OCI-M1 (cell line): ENCODE measurements around the gene OR6B2.
"Not testable (repeated sequence)": the region's sequence is repeated elsewhere in the genome, so short reads cannot be mapped to it uniquely, and the experiment has no call there.

Experiments used
- DNase-seq: peaks from one replicate; lab custom pipeline; 2025; lab: John Stamatoyannopoulos, UW

OR6B2 gene

GRCh38 chr2:240030379-240031094, at the start of gene OR6B2:
TSS of gene OR6B2 (minus strand) at chr2:240030429. CDS start at chr2:240030429, 0 bp downstream.
- no peak for DNase-seq

- no peak for DNase-seq
These were observed 48.4 kb upstream of the OR6B2 start for GRCh38 chr2:240078631-240079030.

- peak; percentile 1 for DNase-seq
These were observed 47.2 kb upstream of the OR6B2 start for GRCh38 chr2:240077442-240077841.

GRCh38 chr2:240074545-240074944, 44.3 kb upstream of the OR6B2 start:
- DNase-seq, result no peak

- no peak for DNase-seq
These were observed 40.7 kb upstream of the OR6B2 start for GRCh38 chr2:240070907-240071306.

GRCh38 chr2:240069829-240070228, 39.6 kb upstream of the OR6B2 start:
- no peak for DNase-seq

- DNase-seq, result no peak
These were observed 38.0 kb upstream of the OR6B2 start for GRCh38 chr2:240068193-240068592.

- no peak for DNase-seq
These were observed 36.3 kb upstream of the OR6B2 start for GRCh38 chr2:240066489-240066888.

GRCh38 chr2:240064898-240065297, 34.7 kb upstream of the OR6B2 start:
- no peak for DNase-seq

- DNase-seq, result peak; percentile 79
These were observed 30.9 kb upstream of the OR6B2 start for GRCh38 chr2:240060977-240061591.

GRCh38 chr2:240056678-240057077, 26.4 kb upstream of the OR6B2 start:
- no peak for DNase-seq

GRCh38 chr2:240055177-240055917, 25.1 kb upstream of the OR6B2 start:
- DNase-seq, result no peak

- no peak for DNase-seq
These were observed 23.2 kb upstream of the OR6B2 start, which contains the start of gene OR6B3 for GRCh38 chr2:240053173-240054155. TSS of gene OR6B3 (minus strand) at chr2:240053521.

- no peak for DNase-seq
These were observed 22.3 kb upstream of the OR6B2 start for GRCh38 chr2:240052524-240052923.

- DNase-seq, result no peak
These were observed 21.5 kb upstream of the OR6B2 start for GRCh38 chr2:240051697-240052096.

- DNase-seq, result no peak
These were observed 20.0 kb upstream of the OR6B2 start for GRCh38 chr2:240050278-240050677.

- DNase-seq, result no peak
These were observed 18.0 kb upstream of the OR6B2 start for GRCh38 chr2:240048237-240048636.

GRCh38 chr2:240045098-240045497, 14.9 kb upstream of the OR6B2 start:
- no peak for DNase-seq

- not testable (repeated sequence) for DNase-seq
These were observed 13.9 kb upstream of the OR6B2 start for GRCh38 chr2:240044096-240044495.

GRCh38 chr2:240043279-240043989, 13.2 kb upstream of the OR6B2 start:
- no peak for DNase-seq

- no peak for DNase-seq
These were observed 12.5 kb upstream of the OR6B2 start for GRCh38 chr2:240042740-240043139.
